Measurements from ENCODE around the gene SHANK3. TPM values are rescaled to one million over a fixed set of nuclear protein-coding genes. Genes with fewer than 3 reads are reported as not detected.

The SHANK3 gene
- total and polyA plus RNA-seq, 2 of the 8 experiments (the other 6 are each of a cell fraction or from before 2014, with no cell fraction given) = 1.5 to 6.0 TPM

DNA sequence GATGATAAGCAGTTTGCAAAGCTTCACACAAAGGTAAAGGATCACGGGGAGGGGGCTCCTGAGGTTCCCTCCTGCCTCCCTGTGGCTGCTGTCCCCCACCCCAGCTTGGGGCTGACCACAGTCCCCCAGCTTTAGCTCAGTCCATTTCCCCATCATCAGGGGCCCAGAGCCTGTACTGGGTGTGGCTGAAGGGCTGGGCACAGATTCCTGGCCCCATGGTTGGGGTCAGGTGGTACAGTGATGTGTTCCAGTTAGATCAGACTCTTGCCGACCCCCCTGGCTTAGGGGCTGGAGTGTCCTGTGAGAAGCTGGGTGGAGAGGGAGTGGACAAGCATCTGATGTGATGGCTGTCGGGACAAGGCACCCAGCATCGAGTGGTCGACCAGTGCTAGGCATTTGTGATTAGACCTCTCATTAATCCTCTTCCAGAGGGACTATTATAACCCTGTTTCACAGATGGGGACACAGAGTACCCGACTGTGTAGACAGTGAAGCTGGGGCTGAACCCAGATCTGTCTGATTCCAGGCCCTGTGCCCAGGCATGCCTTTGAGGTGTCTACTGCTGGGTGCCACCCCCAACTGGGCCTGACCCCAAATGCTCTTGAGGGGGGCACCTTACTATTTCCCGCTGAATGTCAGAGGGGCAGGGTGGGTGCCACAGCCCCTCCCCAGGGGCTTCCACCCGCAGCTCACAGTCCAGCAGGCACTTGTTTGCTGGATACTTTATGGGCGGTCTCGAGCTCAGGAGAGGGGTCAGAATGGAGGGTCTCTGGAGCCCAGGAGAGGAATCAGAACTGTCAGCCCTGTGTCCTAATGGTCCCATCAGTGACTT is 4.3 kb downstream of the SHANK3 start (continued):
- TF ChIP-seq RBBP5 (IDR thresholded peaks at IDR 0.05; ENCODE audit: borderline replicate concordance, low read depth, low read length) = no peak
- TF ChIP-seq SP1 (IDR thresholded peaks at IDR 0.05; ENCODE audit: low read depth, low read length) = no peak
- TF ChIP-seq NANOG (IDR thresholded peaks at IDR 0.05; ENCODE audit: insufficient read depth, low read depth, low read length, poor library complexity, severe bottlenecking) = no peak
- TF ChIP-seq SUZ12 (IDR thresholded peaks at IDR 0.05; ENCODE audit: low read length) = no peak
- no peak for TF ChIP-seq HDAC2 (IDR thresholded peaks at IDR 0.05; ENCODE audit: borderline replicate concordance in 1 of 2, low read depth in 2 of 2, low read length in 2 of 2)
- TF ChIP-seq PHF8 (conservative IDR thresholded peaks at IDR 0.05; ENCODE audit: low read depth, low read length) = no peak
